Esophagus muscularis mucosa (tissue), 4 donors: ENCODE measurements around the gene NUP50.

Experiments used
- EP300 ChIP-seq: sonication (generic); formaldehyde crosslinking; IDR thresholded peaks from one replicate; pipeline ENCODE4 v1.6.1; 2017; ENCODE audit warnings: antibody characterized with exemption
- POLR2A ChIP-seq: fragments of 450-650 bp; IDR thresholded peaks from one replicate; pipeline ENCODE4 v1.6.1; 2017; ENCODE audit warnings: antibody characterized with exemption, moderate library complexity, mild to moderate bottlenecking, low read depth
- POLR2AphosphoS5 ChIP-seq, 2 donors: sonication (generic); formaldehyde crosslinking; IDR thresholded peaks; one replicate each; pipeline ENCODE4 v1.6.1; 2017; ENCODE audit warnings: antibody characterized with exemption in 2 of 2
- TF ChIP-seq, protein P1 (sequence below), 3 experiments: fragments of 200-600 bp in 2 of 3; fragments of 450-650 bp in 1 of 3; sonication (generic) in 2 of 3; IDR thresholded peaks; one replicate each; pipeline ENCODE4 v1.5.1; 2017 to 2019; ENCODE audit warnings: antibody characterized with exemption in 3 of 3, mild to moderate bottlenecking in 2 of 3, moderate library complexity in 1 of 3

DNA sequence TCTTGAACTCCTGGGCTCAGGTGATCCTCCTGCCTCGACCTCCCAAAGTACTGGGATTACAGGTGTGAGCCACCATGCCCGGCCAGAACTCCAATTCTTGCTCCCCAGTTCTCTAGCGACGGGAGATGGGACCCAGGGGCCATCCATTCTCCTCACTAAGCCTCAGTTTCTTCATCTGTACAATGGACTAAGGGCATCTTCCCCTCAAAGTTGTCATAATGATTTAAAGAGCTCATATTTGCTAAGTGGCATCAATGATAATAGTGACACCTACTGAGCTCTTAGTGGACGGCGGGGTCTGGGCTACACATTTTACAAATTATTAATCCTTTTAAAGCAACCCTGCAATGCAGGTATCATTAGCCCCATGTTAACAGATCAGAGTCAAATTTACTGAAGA is 42.5 kb downstream of the NUP50 start:
- no peak for TF ChIP-seq POLR2A
- TF ChIP-seq EP300: no peak
- TF ChIP-seq, protein P1, sequence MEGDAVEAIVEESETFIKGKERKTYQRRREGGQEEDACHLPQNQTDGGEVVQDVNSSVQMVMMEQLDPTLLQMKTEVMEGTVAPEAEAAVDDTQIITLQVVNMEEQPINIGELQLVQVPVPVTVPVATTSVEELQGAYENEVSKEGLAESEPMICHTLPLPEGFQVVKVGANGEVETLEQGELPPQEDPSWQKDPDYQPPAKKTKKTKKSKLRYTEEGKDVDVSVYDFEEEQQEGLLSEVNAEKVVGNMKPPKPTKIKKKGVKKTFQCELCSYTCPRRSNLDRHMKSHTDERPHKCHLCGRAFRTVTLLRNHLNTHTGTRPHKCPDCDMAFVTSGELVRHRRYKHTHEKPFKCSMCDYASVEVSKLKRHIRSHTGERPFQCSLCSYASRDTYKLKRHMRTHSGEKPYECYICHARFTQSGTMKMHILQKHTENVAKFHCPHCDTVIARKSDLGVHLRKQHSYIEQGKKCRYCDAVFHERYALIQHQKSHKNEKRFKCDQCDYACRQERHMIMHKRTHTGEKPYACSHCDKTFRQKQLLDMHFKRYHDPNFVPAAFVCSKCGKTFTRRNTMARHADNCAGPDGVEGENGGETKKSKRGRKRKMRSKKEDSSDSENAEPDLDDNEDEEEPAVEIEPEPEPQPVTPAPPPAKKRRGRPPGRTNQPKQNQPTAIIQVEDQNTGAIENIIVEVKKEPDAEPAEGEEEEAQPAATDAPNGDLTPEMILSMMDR (IDR thresholded peaks at IDR 0.05): no peak
- TF ChIP-seq POLR2AphosphoS5 (IDR thresholded peaks at IDR 0.05): no peak
